Neural progenitor cell (in vitro differentiated cells): ENCODE measurements around the gene EXOC4.

ENCODE experiments used
- EZH2 ChIP-seq: fragments of 200-600 bp; sonication (generic); IDR thresholded peaks from 2 replicates; pipeline ENCODE4 v1.6.1; 2017; ENCODE audit warnings: antibody characterized with exemption, mild to moderate bottlenecking, moderate library complexity
- TF ChIP-seq, protein P1 (sequence below): fragments of 200-600 bp; sonication (generic); IDR thresholded peaks from 2 replicates; pipeline ENCODE4 v1.5.1; 2017; ENCODE audit warnings: antibody characterized with exemption, mild to moderate bottlenecking

DNA sequence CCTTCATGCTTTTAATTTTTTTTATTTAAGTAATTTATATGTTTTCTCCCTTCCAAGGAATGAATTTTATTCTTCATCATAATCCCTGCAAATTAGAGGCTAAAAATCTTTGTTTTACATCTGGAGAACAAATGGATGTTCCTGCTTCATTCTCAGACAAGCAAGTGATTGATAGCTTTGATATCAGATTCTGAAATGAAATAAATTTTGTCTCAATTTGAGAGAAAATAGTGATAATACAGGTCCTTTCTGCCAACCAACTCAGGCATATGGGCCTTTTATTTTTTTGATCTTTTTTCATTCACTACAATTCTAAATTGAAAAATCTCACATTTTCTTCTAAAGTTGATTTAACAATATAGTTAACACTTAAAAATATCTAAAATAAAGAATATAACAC lies 427.1 kb downstream of the EXOC4 start:
- TF ChIP-seq, protein P1, sequence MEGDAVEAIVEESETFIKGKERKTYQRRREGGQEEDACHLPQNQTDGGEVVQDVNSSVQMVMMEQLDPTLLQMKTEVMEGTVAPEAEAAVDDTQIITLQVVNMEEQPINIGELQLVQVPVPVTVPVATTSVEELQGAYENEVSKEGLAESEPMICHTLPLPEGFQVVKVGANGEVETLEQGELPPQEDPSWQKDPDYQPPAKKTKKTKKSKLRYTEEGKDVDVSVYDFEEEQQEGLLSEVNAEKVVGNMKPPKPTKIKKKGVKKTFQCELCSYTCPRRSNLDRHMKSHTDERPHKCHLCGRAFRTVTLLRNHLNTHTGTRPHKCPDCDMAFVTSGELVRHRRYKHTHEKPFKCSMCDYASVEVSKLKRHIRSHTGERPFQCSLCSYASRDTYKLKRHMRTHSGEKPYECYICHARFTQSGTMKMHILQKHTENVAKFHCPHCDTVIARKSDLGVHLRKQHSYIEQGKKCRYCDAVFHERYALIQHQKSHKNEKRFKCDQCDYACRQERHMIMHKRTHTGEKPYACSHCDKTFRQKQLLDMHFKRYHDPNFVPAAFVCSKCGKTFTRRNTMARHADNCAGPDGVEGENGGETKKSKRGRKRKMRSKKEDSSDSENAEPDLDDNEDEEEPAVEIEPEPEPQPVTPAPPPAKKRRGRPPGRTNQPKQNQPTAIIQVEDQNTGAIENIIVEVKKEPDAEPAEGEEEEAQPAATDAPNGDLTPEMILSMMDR = no peak
- no peak for TF ChIP-seq EZH2
